Activated T-cell treated with anti-CD3 and anti-CD28 coated beads, Interleukin-2, amount 50 U/mL, for 72 hours (primary cell): Measurements from ENCODE around the gene UBE2D3. TPM values are rescaled to one million over a fixed set of nuclear protein-coding genes. Genes with fewer than 3 reads are reported as not detected.

ENCODE experiments used
- ATAC-seq, 2 donors: fragments of 150-1000 bp; cut with Tn5 transposase; replicated peaks in 1 of 2; 2 replicates each; pipeline ENCODE4 v1.10.0; 2021; ENCODE audit warnings: moderate library complexity in 2 of 2, mild to moderate bottlenecking in 1 of 2
- DNase-seq, 2 donors: peaks; one replicate each; pipeline ENCODE4 v3.0.0; 2021 to 2022; ENCODE audit warnings: mixed read lengths in 1 of 2
- H3K27ac Mint-ChIP-seq: one replicate; pipeline ENCODE4 v1.8.0; 2022; ENCODE audit warnings: mild to moderate bottlenecking, moderate library complexity, mixed read lengths
- H3K27me3 Mint-ChIP-seq: one replicate; pipeline ENCODE4 v1.8.0; 2022; ENCODE audit warnings: low read depth, mixed read lengths
- H3K36me3 Mint-ChIP-seq, 2 donors: one replicate each; pipeline ENCODE4 v1.8.0; 2022; ENCODE audit warnings: mixed read lengths in 2 of 2, mild to moderate bottlenecking in 1 of 2; ENCODE audit not compliant: insufficient read depth in 2 of 2
- H3K4me1 Mint-ChIP-seq: one replicate; pipeline ENCODE4 v1.8.0; 2022; ENCODE audit warnings: low read depth, mixed read lengths
- H3K4me3 Mint-ChIP-seq, 2 donors: one replicate each; pipeline ENCODE4 v1.8.0; 2022; ENCODE audit warnings: mild to moderate bottlenecking in 2 of 2, mixed read lengths in 2 of 2, moderate library complexity in 2 of 2
- H3K9me3 Mint-ChIP-seq, 2 donors: one replicate each; pipeline ENCODE4 v1.8.0; 2022; ENCODE audit warnings: mixed read lengths in 2 of 2
- total RNA-seq, 2 donors: library from RNA; stranded (reverse); gene quantifications; one replicate each; pipeline ENCODE4 v1.2.3, GENCODE V29; 2022

The UBE2D3 gene
- total RNA-seq, 2 donors from 2014 or later: 460 to 481 TPM

DNA sequence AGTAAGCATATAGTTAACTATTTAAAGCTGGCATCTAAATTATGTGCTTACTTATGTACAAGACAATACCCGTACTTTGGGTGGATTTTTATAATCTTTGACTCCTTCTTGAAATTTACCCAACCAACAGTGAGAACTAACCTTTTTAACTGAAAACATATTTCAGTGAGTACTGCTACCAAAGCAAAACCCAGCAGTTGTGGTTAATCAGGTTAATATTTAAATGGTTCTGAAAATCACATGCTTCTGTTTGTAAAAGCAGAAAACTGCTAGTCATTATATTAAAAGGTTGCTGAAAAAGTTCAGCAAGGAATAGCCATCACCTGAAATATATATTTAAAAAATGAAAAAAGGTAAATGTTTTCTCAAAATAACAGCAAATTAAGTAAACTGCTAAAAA, 20.0 kb downstream of the UBE2D3 start:
- ATAC-seq (no peak), DNase-seq (no peak)
- H3K27me3 Mint-ChIP-seq: no peaks in the 10 kb centered on the region
- no peak overlapping the region for H3K4me3 Mint-ChIP-seq
- H3K27ac Mint-ChIP-seq: peak overlapping the region; percentile 91
- H3K36me3 Mint-ChIP-seq: peaks cover 16 to 65% of the 10 kb centered on the region in 2 donors
- H3K9me3 Mint-ChIP-seq: no peaks in the 10 kb centered on the region
- peaks cover 68% of the 10 kb centered on the region for H3K4me1 Mint-ChIP-seq

GRCh38 chr4:102799816-102800215, 27.5 kb downstream of the UBE2D3 start:
- H3K4me3 Mint-ChIP-seq: no peak overlapping the region
- DNase-seq (no peak), ATAC-seq (no peak)
- H3K27ac Mint-ChIP-seq: no peak overlapping the region
- H3K27me3 Mint-ChIP-seq: no peaks in the 10 kb centered on the region
- H3K9me3 Mint-ChIP-seq: no peaks in the 10 kb centered on the region
- peaks cover 17 to 57% of the 10 kb centered on the region in 2 donors for H3K36me3 Mint-ChIP-seq
- H3K4me1 Mint-ChIP-seq: peaks cover 17% of the 10 kb centered on the region

DNA sequence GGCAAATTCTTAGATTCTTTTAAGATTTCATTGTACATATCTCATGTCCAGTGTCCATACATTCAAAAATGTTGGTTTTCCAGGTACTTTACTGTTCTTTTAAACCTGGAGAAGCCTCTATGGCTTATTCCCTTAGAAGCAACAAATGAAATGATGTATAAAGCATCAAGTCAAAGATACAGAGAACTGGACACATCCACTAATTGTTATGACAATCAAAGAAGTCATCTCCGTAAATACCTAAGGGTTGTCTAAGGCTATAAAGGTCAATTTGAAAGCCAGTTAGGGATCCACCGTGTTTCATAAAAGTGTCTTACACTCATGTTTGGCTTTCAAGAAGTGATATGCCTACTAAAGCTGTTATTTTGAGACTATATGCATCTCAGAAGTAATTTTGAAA, 32.4 kb downstream of the UBE2D3 start:
- Mint-ChIP-seq H3K9me3 (peaks cover 3 to 4% of the 10 kb centered on the region in 2 donors), H3K36me3 (peaks cover 17 to 46% of the 10 kb centered on the region in 2 donors), H3K4me3 (no peak overlapping the region), H3K27ac (no peak overlapping the region), H3K4me1 (peaks cover 26% of the 10 kb centered on the region), H3K27me3 (no peaks in the 10 kb centered on the region)
- ATAC-seq: no peak
- DNase-seq: no peak

- peaks cover 6 to 10% of the 10 kb centered on the region in 2 donors for H3K9me3 Mint-ChIP-seq
- no peak overlapping the region for H3K4me3 Mint-ChIP-seq
- peak overlapping the region; percentile 18 for H3K27ac Mint-ChIP-seq
- H3K36me3 Mint-ChIP-seq: peaks cover 11 to 40% of the 10 kb centered on the region in 2 donors
- no peak for ATAC-seq
- H3K27me3 Mint-ChIP-seq: no peaks in the 10 kb centered on the region
- no peak for DNase-seq
- peaks cover 47% of the 10 kb centered on the region for H3K4me1 Mint-ChIP-seq
These were observed 34.9 kb downstream of the UBE2D3 start for GRCh38 chr4:102792361-102792936.

DNA sequence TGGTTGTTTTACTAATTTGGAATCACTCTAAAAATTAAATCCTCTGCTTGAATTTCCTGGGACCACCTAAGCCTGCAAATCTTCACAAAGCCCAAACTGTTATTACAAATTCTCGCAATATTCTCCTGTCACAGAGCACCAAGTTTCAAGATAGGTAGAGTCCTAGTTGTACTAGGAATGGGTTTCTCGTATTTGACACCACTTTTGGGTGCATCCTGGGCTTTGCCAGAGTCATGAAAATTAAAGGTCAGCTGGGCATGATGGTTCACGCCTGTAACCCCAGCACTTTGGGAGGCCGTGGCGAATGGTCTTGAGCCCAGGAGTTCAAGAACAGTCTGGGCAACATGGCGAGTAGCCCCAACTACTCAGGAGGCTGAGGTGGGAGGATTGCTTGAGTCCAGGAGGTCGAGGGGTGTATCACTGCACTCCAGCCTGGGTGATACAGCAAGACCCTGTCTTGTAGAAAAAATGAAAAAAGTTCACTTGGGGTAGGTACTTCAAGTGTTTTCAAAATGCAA, 36.0 kb downstream of the UBE2D3 start:
- Mint-ChIP-seq H3K27me3 (no peaks in the 10 kb centered on the region), H3K36me3 (peaks cover 10 to 32% of the 10 kb centered on the region in 2 donors), H3K9me3 (peaks cover 6 to 10% of the 10 kb centered on the region in 2 donors), H3K4me3 (no peak overlapping the region), H3K4me1 (peaks cover 53% of the 10 kb centered on the region), H3K27ac (peak overlapping the region; percentile 4)
- ATAC-seq (no peak), DNase-seq (no peak)

DNA sequence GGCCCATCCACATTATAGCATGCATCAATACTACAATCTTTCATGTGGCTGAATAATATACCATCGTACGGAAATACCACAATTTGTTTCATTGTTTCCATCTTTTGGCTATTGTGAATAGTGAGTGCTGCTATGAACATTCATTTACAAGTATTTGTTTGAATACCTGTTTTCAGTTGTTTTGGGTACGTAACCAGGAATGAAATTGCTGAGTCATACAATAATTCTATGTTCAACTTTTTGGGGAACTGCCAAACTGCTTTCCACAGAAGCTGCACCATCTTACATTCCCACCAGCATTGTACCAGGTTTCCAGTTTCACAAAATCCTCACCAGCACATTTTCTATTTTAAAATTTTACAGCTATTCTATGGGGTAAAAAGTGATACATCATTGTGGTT, 38.0 kb downstream of the UBE2D3 start:
- peak; percentile 69 to 75 for ATAC-seq
- H3K4me1 Mint-ChIP-seq: peaks cover 53% of the 10 kb centered on the region
- no peak for DNase-seq
- H3K27ac Mint-ChIP-seq: peak overlapping the region; percentile 99
- peaks cover 6 to 16% of the 10 kb centered on the region in 2 donors for H3K36me3 Mint-ChIP-seq
- peaks cover 6 to 10% of the 10 kb centered on the region in 2 donors for H3K9me3 Mint-ChIP-seq
- H3K4me3 Mint-ChIP-seq: peak overlapping the region in 1 of 2 donors; percentile 76
- no peaks in the 10 kb centered on the region for H3K27me3 Mint-ChIP-seq

GRCh38 chr4:102787944-102788343, 39.4 kb downstream of the UBE2D3 start:
- Mint-ChIP-seq H3K36me3 (peaks cover 6 to 15% of the 10 kb centered on the region in 2 donors), H3K27ac (peak overlapping the region; percentile 60), H3K4me3 (no peak overlapping the region), H3K27me3 (no peaks in the 10 kb centered on the region), H3K9me3 (peaks cover 6 to 10% of the 10 kb centered on the region in 2 donors), H3K4me1 (peaks cover 48% of the 10 kb centered on the region)
- DNase-seq: no peak
- no peak for ATAC-seq

DNA sequence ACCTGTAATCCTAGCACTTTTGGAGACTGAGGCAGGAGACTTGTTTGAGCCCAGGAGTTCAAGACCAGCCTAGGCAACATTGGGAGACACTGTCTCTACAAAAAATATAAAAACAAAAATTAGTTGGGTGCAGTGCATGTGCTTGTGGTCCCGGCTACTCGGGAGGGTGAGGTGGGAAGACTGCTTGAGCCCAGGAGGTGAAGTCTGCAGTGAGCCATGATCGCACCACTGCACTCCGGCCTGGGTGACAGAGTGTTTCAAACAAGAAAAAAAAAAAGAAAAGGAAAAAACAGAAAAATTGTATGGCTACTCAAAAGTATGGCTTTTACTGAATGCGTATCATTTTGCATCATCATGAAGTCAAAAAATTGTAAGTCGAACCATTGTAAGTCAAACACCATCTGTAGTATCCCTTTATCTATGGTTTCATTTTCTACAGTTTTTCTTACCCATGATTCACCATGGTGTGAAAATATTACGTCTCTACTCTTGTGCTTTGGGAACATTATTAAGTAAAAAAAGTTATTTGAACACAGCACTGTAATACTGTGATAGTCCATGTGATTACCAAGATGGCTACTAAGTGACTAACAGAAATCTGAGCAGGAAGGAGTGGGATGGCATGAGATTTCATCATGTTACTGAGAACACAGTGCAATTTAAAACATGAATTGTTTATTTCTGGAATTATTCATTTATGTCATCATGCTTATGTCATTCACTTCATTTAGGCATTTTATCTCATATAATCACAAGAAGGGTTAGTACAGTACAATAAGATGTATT, 40.1 kb downstream of the UBE2D3 start:
- peak; percentile 76 to 81 for ATAC-seq

GRCh38 chr4:102786279-102786678, 41.1 kb downstream of the UBE2D3 start:
- Mint-ChIP-seq H3K4me1 (peaks cover 33% of the 10 kb centered on the region), H3K27ac (peak overlapping the region; percentile 90), H3K9me3 (peaks cover 4 to 8% of the 10 kb centered on the region in 2 donors), H3K4me3 (no peak overlapping the region), H3K36me3 (peaks cover 0 to 6% of the 10 kb centered on the region in 2 donors), H3K27me3 (no peaks in the 10 kb centered on the region)
- DNase-seq (no peak), ATAC-seq (peak in 1 of 2 donors; percentile 18)

More for the DNA sequence above, 40.1 kb downstream of the UBE2D3 start:
- DNase-seq: no peak
- Mint-ChIP-seq H3K27me3 (no peaks in the 10 kb centered on the region), H3K9me3 (peaks cover 5 to 9% of the 10 kb centered on the region in 2 donors), H3K4me3 (peak overlapping the region in 1 of 2 donors; percentile 44), H3K36me3 (peaks cover 3 to 10% of the 10 kb centered on the region in 2 donors), H3K4me1 (peaks cover 42% of the 10 kb centered on the region), H3K27ac (peak overlapping the region; percentile 98)

GRCh38 chr4:102783006-102783405, 44.3 kb downstream of the UBE2D3 start:
- ATAC-seq (no peak), DNase-seq (no peak)
- Mint-ChIP-seq H3K9me3 (no peaks in the 10 kb centered on the region), H3K4me1 (peaks cover 21% of the 10 kb centered on the region), H3K4me3 (no peak overlapping the region), H3K36me3 (no peaks in the 10 kb centered on the region), H3K27ac (no peak overlapping the region), H3K27me3 (peaks cover 4% of the 10 kb centered on the region)

- ATAC-seq (peak in 1 of 2 donors; percentile 23), DNase-seq (no peak)
- Mint-ChIP-seq H3K9me3 (no peaks in the 10 kb centered on the region), H3K36me3 (no peaks in the 10 kb centered on the region), H3K4me3 (no peak overlapping the region), H3K27ac (no peak overlapping the region), H3K27me3 (peaks cover 4% of the 10 kb centered on the region), H3K4me1 (peaks cover 10% of the 10 kb centered on the region)
These were observed 45.8 kb downstream of the UBE2D3 start for GRCh38 chr4:102781570-102781969.

DNA sequence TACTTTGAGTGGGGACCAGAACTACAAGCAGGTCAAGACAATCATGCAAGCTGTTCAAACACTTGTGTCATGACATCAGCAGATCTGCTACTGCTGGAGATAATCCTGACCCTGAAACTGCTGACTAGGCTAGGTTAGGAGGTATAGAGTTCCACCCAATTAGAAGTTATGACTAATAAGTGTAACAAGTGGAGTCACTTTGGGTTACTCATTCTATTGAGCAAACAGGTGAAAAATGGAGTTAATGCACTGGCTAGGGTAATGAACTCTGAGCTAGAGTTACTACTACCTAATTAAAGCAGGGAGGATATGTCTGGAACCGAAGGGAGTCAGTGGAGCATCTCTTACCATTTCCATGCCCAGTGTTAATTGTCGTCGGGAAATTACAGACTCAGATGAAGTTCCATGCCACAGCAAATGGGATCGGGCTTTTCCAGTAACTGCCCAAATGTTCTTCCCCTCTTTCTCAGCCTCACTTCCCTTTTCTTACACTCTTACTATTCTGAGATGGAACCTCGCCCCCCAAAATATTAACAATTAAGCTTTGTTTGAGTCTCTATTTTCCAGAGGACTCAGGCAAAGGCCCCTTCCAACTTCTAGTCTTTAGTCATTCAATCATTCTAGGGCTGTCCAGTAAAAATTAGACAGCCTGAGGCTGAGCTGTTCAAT, 46.7 kb downstream of the UBE2D3 start:
- no peaks in the 10 kb centered on the region for H3K36me3 Mint-ChIP-seq
- ATAC-seq (peak; percentile 75 to 92), DNase-seq (no peak)
- no peak overlapping the region for H3K4me3 Mint-ChIP-seq
- no peaks in the 10 kb centered on the region for H3K9me3 Mint-ChIP-seq
- peaks cover 4% of the 10 kb centered on the region for H3K27me3 Mint-ChIP-seq
- peaks cover 10% of the 10 kb centered on the region for H3K4me1 Mint-ChIP-seq
- H3K27ac Mint-ChIP-seq: no peak overlapping the region

DNA sequence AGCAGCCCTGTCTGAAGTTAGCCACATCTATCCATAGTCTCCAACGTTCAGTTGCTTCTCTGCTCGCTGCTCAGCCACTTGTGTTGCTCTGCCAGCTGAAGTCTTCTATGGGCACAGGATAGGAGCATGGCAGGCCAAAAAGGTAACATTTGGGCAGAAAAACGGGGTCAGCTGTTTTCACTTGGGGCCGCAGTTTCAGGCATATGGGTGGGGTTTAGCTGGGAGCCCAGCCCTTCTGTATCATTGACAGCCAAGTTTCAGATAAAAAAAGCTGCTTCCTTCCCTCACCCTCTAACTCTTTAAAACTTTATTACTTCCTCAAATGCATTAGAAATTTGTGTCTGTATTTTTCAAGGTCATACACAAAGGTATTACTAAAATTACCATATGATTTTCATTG, 48.1 kb downstream of the UBE2D3 start:
- no peak overlapping the region for H3K27ac Mint-ChIP-seq
- H3K4me3 Mint-ChIP-seq: no peak overlapping the region
- peaks cover 4% of the 10 kb centered on the region for H3K27me3 Mint-ChIP-seq
- H3K9me3 Mint-ChIP-seq: no peaks in the 10 kb centered on the region
- H3K36me3 Mint-ChIP-seq: no peaks in the 10 kb centered on the region
- ATAC-seq (no peak), DNase-seq (no peak)
- peaks cover 10% of the 10 kb centered on the region for H3K4me1 Mint-ChIP-seq
